ENCODE data around the gene NEXN. TPM values are rescaled to one million over a fixed set of nuclear protein-coding genes. Genes with fewer than 3 reads are reported as not detected.

The NEXN gene
- total and polyA plus RNA-seq, 11 donors = 224 to 935 (median 370) TPM

DNA sequence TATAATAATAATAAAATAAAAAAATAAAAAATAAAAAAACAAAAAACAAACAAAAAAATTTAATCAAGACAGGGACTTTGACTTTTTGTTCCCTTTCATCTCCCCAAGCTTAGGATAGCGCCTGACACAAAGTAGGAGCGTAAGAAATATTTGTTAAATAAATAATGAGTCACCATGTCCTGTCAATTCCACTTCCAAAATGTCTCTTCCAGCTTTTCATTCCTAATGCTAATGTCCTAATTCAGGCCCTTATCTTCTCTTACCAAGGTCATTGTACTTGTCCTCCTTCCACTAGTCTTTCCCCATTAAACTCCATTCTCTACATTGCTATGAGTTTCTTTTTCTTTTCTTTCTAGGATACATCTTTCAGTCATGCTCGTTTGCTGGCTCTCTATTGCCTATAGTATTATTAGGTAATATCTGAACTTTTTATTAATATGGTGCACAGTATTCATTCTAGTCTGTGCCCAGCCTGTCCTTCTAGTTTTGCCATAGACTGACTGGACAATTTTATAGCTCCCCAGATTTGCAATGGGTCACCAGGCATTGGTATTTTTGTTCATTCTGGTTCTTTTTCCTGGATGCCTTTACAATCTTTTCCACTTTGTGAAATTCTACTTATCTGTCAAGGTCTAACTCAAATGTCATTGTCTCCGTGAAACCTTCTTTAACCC is 11.4 kb downstream of the NEXN start:
- H3K4me3 ChIP-seq = peak overlapping the region in 5 of 12 donors; percentile 14 to 41 (median 22)
- 48 to 58% (median 54%) methylated on average over 4 of the region's 4 CpGs for WGBS, 4 donors
- H3K9me3 ChIP-seq = no peaks in the 10 kb centered on the region
- H3K4me1 ChIP-seq = peaks cover 0 to 39% (median under 1%) of the 10 kb centered on the region in 12 donors
- TF ChIP-seq, protein P1, sequence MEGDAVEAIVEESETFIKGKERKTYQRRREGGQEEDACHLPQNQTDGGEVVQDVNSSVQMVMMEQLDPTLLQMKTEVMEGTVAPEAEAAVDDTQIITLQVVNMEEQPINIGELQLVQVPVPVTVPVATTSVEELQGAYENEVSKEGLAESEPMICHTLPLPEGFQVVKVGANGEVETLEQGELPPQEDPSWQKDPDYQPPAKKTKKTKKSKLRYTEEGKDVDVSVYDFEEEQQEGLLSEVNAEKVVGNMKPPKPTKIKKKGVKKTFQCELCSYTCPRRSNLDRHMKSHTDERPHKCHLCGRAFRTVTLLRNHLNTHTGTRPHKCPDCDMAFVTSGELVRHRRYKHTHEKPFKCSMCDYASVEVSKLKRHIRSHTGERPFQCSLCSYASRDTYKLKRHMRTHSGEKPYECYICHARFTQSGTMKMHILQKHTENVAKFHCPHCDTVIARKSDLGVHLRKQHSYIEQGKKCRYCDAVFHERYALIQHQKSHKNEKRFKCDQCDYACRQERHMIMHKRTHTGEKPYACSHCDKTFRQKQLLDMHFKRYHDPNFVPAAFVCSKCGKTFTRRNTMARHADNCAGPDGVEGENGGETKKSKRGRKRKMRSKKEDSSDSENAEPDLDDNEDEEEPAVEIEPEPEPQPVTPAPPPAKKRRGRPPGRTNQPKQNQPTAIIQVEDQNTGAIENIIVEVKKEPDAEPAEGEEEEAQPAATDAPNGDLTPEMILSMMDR (IDR thresholded peaks at IDR 0.05) = no peak
- no peak for TF ChIP-seq POLR2A (IDR thresholded peaks at IDR 0.05)
- H3K27me3 ChIP-seq = no peaks in the 10 kb centered on the region
- H3K36me3 ChIP-seq = peaks cover 0 to 29% (median 0%) of the 10 kb centered on the region in 9 donors
- DNase-seq (no peak), ATAC-seq (peak; percentile 57 to 73 (median 70))
- peak overlapping the region; percentile 7 to 74 (median 58) for H3K27ac ChIP-seq
- intact Hi-C loops (cut with DNase I) = loop anchor here in 3 of 10 donors (5.0 kb wide), 1 partner anchor 72 kb away; no protein-coding TSS in a partner anchor

DNA sequence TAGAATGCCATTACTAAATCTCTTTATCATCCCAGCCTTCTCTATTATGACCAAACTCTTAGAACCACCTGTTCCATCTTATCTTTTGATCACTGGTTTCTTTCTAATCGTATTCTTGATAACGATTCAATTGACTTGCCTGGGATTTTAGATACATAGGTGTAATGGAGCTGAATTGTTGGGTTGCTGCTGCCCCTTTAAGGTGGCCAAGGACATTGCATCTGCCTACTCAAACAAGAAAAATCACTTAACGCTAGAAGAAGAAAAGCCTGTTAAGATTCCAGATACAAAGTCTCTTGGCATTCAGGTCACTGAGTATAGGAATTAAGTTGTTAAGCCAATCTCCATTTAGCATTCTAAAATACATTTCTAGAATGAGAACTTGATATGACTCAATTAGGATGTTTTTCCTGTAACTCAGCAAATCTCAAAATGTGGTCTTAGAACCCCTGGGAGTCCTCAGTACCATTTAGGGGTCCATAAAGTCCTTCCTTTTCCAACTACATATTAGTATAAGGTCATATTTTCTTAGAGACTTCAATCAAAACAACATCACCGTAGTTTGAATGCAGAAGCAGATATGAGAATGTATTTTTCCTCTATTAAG is 12.4 kb downstream of the NEXN start:
- Histone ChIP-seq H3K27ac (peak overlapping the region in 10 of 12 donors; percentile 7 to 74 (median 58)), H3K4me1 (peaks cover 0 to 35% (median under 1%) of the 10 kb centered on the region in 12 donors), H3K9me3 (no peaks in the 10 kb centered on the region), H3K36me3 (peaks cover 0 to 26% (median 0%) of the 10 kb centered on the region in 9 donors), H3K27me3 (no peaks in the 10 kb centered on the region), H3K4me3 (peak overlapping the region in 8 of 12 donors; percentile 13 to 41 (median 18))
- no peak for TF ChIP-seq POLR2A (IDR thresholded peaks at IDR 0.05)
- TF ChIP-seq, protein P1 (IDR thresholded peaks at IDR 0.05) = peak; percentile 13 to 79 (median 57)
- 12 to 17% (median 13%) methylated on average over 4 of the region's 4 CpGs for WGBS, 4 donors
- ATAC-seq = peak in 3 of 4 donors; percentile 53 to 68 (median 65)
- peak in 1 of 5 donors; percentile 15 for DNase-seq
- intact Hi-C loops (cut with DNase I) = loop anchor here in 3 of 10 donors (5.0 kb wide), 1 partner anchor 73 kb away; no protein-coding TSS in a partner anchor

- Histone ChIP-seq H3K27me3 (no peaks in the 10 kb centered on the region), H3K27ac (peak overlapping the region in 1 of 12 donors; percentile 8), H3K9me3 (no peaks in the 10 kb centered on the region), H3K4me1 (peaks cover 0 to 24% (median 2%) of the 10 kb centered on the region in 12 donors), H3K36me3 (peaks cover 0 to 46% (median 0%) of the 10 kb centered on the region in 9 donors), H3K4me3 (peak overlapping the region in 1 of 12 donors; percentile 7)
- 71 to 83% (median 79%) methylated on average over 1 of the region's 1 CpG for WGBS, 4 donors
- peak in 2 of 4 donors; percentile 13 to 50 for ATAC-seq
- no peak for TF ChIP-seq POLR2A (IDR thresholded peaks at IDR 0.05)
- TF ChIP-seq, protein P1 (IDR thresholded peaks at IDR 0.05) = no peak
- no peak for DNase-seq
- intact Hi-C loops (cut with DNase I) = no loop called here
These were observed 17.2 kb downstream of the NEXN start for GRCh38 chr1:77905603-77906002.

- Histone ChIP-seq H3K4me1 (peaks cover 0 to 19% (median 2%) of the 10 kb centered on the region in 12 donors), H3K36me3 (peaks cover 0 to 49% (median 0%) of the 10 kb centered on the region in 9 donors), H3K27me3 (no peaks in the 10 kb centered on the region), H3K9me3 (no peaks in the 10 kb centered on the region), H3K27ac (peak overlapping the region in 1 of 12 donors; percentile 8), H3K4me3 (no peak overlapping the region)
- DNase-seq (no peak), ATAC-seq (peak in 1 of 4 donors; percentile 4)
- whole genome bisulfite sequencing, 4 donors = 71 to 77% (median 72%) methylated on average over 2 of the region's 2 CpGs
- intact Hi-C loops (cut with DNase I) = no loop called here
- no peak for TF ChIP-seq POLR2A (IDR thresholded peaks at IDR 0.05)
- TF ChIP-seq, protein P1 (IDR thresholded peaks at IDR 0.05) = no peak
These were observed 17.7 kb downstream of the NEXN start for GRCh38 chr1:77906019-77906545.

Measured in heart left ventricle (tissue), 16 donors.